KBM-7 (cell line): ENCODE results near the gene CHIC1.
"Not testable (repeated sequence)": the region's sequence is repeated elsewhere in the genome, so short reads cannot be mapped to it uniquely, and the experiment has no call there.

Source experiments
- DNase-seq: peaks from one replicate; pipeline ENCODE4 v3.0.0-alpha.2; 2015
- in situ Hi-C: fragments of 300-500 bp; cut with MboI; formaldehyde crosslinking; loops from 2 replicates; pipeline ENCODE4 v1.14.3; 2020; ENCODE audit warnings: low sequenced_read_pairs, low pct_unique_long_range_greater_than_20kb, mixed read lengths

Gene CHIC1

DNA sequence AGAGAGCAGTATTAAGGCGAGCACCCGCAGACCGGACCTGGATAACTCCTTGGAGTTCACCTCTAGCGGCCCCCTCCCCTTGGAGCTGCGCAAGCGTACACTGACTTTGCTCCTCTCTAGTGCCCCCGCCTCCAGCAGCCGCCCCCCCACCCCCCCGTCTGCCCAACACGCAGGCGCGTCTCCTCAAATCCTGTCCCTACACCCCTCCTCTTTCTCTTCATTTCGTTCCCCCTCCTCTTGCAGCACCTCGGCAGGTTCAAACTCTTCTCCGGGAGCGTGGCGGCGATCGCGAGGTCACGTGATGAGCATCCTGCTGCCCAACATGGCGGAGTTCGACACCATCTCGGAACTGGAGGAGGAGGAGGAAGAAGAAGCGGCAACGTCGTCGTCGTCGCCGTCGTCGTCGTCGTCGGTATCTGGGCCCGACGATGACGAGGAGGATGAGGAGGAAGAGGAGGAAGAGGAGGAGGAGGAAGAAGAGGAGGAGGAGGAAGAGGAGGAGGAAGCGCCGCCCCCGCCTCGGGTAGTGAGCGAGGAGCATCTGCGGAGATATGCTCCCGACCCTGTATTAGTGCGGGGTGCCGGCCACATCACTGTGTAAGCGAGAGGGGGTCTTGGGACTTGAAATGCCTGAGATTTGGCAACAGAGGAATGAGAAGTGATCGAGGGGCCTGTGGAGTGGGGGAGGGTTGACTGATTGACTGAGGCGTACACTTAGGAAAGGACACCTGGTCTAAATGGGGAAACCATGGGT lies at the start of gene CHIC1:
Gene CHIC1 (plus strand): TSS at position 214 of the 754 bp plus-strand sequence. CDS start 88 bp downstream, at position 302.
- peak; percentile 9 for DNase-seq
- in situ Hi-C loops = no loop called here

DNA sequence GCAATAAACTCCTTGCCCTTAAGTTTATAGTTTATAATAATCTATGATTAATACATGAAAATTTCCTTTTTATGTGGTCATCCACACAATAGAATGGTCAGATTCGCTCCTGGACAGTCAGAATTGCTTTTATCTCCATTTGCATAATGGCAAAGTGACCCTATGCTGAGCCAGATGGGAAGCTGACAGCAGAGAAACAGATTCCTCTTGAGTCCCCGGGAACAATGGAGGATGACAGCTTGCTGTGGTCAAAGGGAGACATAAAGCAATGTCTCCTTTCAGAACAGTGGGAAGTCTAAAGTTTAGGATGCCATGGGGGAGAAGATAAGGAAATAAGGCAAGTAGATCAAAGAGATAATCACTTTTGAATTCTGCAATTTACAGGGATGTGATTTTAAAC lies 40.2 kb upstream of the CHIC1 start:
- DNase-seq, in situ Hi-C loops: not testable (repeated sequence)

DNA sequence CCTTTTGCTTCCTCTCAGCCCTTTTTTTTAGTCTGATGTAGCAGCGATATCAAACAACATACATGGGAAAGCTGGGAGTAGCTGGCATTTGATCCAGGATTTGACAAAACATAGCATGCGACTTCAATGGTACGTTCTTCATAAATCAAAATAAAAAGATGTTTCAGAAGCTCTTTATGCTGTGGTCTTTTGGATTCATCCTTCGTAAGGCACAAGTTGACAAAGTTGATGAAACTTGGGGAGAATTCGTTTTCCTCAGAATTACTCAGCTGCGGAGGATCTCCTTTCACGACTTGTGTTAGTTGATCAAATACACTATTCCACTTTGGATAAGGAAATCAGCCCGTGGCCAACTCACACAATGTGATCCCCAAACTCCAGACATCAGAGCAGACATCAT lies 38.1 kb upstream of the CHIC1 start:
- DNase-seq = no peak
- in situ Hi-C loops = no loop called here

DNA sequence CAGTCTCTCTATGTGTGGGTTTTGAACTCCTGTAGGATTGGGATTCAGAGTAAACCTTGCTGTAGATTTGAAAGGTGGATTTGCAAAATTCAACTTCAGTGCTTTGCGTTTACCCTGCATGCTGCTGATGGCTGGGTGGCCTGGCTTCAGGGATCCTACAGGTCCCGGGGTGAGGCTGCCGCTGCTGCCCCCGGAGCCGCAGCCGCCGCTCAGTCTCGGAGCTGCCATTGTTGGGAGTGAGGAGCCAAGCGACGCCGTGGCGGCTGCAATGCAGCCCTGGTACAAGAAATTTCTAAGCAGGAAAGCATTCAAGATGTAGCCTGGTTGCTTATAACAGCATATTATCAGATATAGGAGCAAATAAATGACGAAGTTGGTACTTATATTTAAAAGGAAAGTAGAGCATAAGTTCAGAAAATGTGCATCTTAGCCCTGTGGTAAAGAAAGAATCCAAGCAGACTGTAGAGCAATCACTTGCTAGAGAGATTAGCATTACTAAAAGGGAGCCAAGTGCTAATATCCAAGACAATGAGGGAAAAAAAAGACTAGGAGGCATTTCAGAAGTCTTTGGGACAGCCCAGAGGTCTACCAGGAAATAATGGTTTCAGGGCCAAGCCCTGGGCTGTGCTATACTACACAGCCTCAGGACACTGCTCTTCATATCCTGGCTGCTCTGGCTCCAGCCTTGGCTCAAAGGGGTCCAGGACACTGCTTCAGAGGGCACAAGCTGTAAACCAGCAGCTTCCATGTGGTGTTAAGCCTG lies 36.9 kb upstream of the CHIC1 start:
- in situ Hi-C loops = no loop called here
- no peak for DNase-seq

DNA sequence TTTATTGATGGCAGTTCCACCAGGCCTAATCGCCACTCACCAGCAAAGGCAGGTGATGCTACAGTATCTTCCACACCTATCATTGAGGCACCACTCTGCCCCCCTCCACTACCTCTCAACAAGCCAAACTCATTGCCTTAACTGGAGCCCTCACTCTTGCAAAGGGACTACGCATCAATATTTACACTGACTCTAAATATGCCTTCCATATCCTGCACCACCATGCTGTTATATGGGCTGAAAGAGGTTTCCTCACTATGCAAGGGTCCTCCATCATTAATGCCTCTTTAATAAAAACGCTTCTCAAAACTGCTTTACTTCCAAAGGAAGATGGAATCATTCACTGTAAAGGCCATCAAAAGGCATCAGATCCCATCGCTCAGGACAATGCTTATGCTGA lies 31.3 kb upstream of the CHIC1 start:
- not testable (repeated sequence) for DNase-seq

DNA sequence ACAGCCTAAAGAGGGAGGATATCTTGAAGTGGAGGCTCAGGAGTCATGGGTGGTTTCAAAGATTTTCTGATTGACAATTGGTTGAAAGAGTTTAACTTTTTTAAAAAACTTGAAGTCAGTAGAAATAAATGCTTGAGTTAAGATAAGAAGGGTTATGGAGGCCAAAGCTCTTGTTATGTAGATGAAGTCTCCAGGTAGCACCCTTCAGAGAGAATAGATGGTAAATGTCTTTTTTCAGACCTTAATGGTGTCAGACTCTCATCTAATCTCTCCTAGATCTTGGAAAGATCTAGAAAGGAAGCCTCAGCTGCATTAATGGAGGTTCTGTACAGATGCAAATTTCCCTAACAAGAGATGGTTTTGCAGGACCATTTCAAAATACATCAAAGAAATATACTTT lies 6.8 kb upstream of the CHIC1 start:
- in situ Hi-C loops = no loop called here
- DNase-seq = no peak

More for the DNA sequence above, 31.3 kb upstream of the CHIC1 start:
- in situ Hi-C loops = not testable (repeated sequence)

DNA sequence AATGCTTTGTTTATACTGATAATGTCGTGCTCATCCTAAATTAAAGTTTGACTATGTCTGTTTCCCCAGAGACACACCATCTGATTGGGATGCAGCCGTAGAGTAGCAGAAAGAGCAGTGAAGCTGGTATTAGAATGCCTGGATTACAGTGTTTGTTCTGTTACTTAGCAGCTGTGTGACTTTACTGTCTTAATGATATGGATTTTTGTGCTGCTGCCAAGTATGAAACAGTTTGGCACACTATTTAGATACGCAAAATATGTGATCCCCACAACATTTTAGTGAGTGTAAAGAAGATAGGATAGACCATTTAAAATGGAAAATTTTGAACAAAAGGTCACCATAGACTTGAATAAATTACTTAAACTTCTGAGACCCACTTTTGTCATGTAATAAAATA lies 1.2 kb upstream of the CHIC1 start:
- DNase-seq = no peak
- in situ Hi-C loops = no loop called here

DNA sequence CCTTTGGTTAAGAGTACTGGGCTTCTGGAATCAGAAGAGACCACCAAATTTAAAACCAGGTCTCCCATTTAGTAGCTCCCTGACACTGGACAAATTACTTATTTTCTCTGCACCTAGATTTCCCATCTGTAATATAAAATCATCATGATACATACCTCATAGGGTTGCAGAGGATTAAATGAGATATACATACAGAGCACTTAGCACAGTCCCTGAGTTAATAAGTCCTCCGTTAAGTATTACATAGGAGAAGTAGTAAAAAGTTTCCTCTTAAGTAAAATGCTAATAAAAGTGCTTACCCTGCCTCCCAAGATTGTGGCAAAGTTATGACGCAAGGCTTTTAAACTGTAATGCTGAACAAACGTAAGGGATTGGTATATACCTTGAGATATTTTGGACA lies 539 bp upstream of the CHIC1 start:
- in situ Hi-C loops = no loop called here
- no peak for DNase-seq

DNA sequence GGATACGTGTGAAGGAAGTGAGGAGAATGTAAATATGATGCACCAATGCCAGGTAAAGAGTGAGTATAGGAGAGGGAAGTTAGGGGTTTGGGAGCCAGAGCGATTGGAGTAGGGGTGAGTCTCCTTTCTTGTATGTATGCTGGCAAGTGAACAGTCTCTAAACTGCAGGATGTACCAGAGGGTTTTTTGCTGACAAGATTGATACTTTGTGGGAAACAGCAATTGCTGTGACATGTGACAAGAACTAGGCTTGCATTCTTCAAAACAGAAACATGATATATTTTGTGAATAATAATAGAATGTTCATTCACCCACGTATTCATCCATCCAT lies 706 bp downstream of the CHIC1 start:
- peak; percentile 3 for DNase-seq
- in situ Hi-C loops = no loop called here

DNA sequence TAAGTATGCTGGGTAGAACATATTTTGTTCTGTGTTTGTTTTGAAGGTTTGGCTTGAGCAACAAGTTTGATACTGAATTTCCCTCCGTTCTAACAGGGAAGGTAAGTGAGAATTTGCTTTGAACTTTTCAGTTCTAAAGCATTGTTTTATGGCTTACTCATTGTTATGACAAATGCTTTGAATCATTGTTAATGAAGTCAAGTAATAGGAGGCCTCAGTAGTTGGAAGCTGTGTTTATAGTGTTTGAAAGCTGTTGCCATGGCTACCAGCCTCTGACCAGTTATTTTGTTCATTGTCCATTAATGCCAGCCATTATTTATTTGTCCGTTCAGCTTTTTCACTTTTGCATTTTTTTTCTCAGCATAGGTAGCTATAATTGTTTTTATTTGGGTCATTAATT lies 14.4 kb downstream of the CHIC1 start:
- in situ Hi-C loops = no loop called here
- DNase-seq = no peak

DNA sequence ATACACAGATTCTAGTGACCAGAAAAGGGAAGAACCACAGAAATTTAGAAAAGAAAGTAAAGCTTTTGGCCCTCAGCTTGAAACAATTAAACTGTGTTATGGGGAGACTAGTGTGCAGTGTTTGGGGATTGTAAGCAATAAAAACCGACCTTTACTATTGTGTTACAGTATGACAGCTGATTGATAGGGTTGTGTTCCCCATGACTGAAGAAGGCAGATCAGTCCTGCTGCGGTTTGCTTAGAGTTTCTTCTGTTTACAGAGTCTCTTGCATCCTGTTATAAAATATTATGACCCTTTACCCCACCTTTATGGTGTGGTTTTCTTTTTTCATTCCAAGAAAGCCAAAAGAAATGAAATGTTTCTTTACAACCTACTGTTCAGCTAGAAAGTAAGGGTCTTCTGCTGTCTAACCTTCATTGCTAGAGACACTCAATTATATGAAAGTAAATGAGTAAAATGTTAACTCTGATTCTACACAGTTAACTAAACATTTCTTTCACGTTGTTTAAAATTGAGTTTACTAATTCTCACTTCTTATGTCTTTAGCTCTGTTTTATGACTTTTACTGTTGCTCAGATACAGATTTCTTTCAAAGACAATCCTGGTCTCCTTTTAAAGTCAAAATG lies 18.1 kb downstream of the CHIC1 start:
- in situ Hi-C loops = no loop called here
- DNase-seq = no peak

DNA sequence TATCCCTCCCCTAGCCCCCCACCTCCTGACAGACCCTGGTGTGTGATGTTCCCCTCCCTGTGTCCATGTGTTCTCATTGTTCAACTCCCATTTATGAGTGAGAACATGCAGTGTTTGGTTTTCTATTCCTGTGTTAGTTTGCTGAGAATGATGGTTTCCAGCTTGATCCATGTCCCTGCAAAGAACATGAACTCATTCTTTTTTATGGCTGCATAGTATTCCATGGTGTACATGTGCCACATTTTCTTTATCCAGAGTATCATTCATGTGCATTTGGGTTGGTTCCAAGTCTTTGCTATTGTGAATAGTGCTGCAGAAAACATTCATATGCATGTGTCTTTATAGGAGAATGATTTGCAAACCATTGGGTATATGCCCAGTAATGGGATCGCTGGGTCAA lies 34.8 kb downstream of the CHIC1 start:
- DNase-seq, in situ Hi-C loops: not testable (repeated sequence)

DNA sequence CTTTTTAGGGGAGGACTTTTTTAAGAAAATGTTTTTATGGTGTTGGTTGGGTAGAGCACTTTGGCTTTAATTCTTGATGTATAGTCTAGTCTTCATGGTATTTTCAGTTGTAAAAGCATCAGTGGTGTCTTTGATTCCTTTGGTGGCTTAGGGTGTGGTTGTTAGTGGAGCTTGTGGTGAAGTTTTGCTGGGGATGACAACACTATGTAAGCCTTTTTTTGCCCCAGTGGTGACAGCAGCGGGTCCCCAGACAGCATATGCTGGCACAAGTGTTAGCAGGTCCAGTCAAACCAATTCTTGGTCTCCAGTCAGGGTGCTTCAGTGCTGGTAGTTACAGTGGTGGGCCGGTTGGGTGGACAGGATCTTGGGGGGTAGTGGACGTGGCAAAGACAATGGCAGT lies 52.0 kb downstream of the CHIC1 start:
- DNase-seq = no peak
- in situ Hi-C loops = no loop called here

DNA sequence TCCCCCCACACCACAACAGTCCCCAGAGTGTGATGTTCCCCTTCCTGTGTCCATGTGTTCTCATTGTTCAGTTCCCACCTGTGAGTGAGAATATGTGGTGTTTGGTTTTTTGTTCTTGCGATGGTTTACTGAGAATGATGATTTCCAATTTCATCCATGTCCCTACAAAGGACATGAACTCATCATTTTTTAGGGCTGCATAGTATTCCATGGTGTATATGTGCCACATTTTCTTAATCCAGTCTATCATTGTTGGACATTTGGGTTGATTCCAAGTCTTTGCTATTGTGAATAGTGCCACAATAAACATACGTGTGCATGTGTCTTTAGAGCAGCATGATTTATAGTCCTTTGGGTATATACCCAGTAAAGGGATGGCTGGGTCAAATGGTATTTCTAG lies 78.7 kb downstream of the CHIC1 start:
- DNase-seq, in situ Hi-C loops: not testable (repeated sequence)

DNA sequence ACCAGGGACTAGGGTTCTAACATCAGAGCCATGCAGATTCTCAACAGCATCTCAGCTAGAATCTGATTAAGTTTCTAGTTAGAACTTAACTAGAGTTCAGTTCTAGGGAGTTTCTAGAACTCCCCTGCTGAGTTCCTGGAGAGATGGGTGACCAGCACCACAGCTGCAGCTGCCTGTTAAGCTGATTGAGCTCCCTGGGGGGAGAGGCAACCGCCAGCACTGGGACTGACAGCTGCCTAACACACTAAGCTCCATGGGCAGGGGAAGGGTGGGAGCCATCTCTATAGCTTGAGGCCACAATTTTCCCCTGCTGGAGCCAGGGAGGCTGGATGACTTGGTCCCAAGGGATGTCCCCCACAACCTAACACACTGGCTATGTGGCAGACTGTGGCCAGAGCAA lies 84.2 kb downstream of the CHIC1 start:
- DNase-seq = no peak
- in situ Hi-C loops = no loop called here

DNA sequence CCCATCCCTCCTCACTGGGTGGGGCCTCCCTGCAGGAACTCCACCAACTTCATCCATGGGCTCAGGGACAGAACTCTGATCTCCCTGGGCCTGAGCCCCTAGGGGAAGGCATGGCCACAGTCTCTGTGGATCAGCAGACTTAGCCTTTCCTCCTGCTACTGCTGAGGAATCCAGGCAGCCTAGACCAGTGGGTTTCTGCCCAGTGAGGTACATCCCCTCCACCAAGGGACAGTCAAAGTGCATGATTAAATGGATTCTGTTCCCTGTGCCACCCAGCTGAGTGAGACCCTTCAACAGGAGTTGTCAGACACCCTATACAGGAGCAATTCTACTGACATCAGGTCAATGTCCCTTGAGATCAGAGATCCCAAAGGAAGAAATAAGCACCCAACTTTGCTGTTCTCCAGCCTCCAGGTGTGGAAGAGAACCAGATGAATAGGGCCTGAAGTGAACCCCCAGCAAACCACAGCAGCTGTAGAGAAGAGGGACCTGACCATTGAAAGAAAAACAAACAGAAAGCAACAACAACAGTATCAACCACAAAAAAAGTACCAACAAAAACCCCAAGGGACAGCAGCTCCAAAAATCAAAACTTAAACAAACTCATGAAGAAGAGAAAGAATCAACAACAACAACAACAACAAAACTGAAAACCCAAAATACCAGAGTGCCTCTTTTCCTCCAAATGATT lies 84.8 kb downstream of the CHIC1 start:
- DNase-seq = no peak

DNA sequence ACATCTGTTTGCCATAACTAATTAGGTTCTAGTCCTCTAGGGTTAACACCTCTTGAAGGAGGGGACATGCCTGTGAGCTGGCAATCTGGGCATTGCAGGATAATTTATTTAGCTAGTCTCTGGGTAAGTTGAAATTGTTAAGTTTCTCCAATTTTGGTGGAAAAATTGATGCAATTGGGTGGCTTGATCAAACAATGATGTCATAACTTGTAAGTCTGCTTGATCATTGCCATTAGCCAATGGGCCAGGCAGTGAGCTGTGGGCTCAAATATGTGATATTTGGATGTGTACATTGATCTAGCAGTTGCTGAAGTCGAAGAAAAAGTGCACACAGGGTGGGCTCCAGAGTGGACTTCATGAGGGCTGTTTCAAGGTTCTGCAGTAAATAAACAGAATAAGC lies 98.3 kb downstream of the CHIC1 start:
- in situ Hi-C loops = loop anchor here (25.0 kb wide), 1 partner anchor 101 kb away; no protein-coding TSS in a partner anchor
- not testable (repeated sequence) for DNase-seq

More for the DNA sequence above, 84.8 kb downstream of the CHIC1 start:
- in situ Hi-C loops = no loop called here

DNA sequence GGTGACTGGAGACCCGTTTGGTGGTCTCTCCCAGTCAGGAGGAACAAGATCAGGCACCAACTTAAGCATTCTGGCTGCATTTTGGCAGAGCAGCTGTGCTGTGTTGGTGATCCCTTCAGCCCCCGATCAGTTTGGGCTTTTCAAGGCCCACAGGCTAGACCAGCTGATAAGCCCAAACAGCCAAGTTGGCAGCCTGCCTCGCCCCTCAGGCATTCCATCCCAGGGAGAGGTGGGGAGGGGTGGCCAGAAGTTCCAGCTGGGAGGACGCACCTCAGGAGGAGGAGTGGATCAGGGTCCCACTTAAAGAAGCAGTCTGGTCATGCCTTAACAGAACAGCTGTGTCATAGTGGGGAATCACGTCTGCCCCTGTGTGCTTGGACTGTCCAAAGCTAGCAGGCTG lies 105.8 kb downstream of the CHIC1 start:
- no peak for DNase-seq
- in situ Hi-C loops = loop anchor here (25.0 kb wide), 1 partner anchor 94 kb away; no protein-coding TSS in a partner anchor

DNA sequence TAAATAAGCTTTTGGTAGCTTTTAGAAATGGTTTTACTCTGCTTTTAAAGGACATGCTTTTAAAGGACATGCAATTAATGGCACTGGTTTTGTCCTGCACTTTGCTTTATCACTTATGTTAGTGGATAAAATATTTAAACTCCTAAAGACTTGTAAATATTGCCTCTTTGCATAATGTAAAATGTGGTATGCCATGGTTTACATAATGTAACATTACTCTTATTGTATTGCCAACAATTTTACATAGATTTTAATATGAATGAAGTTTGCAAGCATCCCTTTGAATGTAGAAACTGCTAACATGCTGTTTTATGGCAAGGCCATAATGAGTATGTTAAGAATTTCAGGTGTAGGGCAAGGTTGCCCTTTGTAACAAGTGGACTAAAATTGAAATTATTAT lies 118.4 kb downstream of the CHIC1 start:
- in situ Hi-C loops = no loop called here
- no peak for DNase-seq
